Upper lobe of right lung (tissue), 1 donor: ENCODE results near the gene EPHA10. TPM values are rescaled to one million over a fixed set of nuclear protein-coding genes. Genes with fewer than 3 reads are reported as not detected.

Experiments used
- ATAC-seq: fragments of 200-7000 bp; cut with Tn5 transposase; one replicate; pipeline ENCODE4 v1.9.1; 2020; ENCODE audit warnings: mild to moderate bottlenecking, moderate library complexity
- DNase-seq: peaks from one replicate; pipeline ENCODE4 v3.0.0-alpha.2; 2020
- H3K27ac ChIP-seq: fragments of 200-600 bp; one replicate; pipeline ENCODE4 v1.8.0; 2022
- H3K27me3 ChIP-seq: fragments of 200-600 bp; one replicate; pipeline ENCODE4 v1.8.0; 2022; ENCODE audit warnings: mild to moderate bottlenecking
- H3K36me3 ChIP-seq: fragments of 200-600 bp; one replicate; pipeline ENCODE4 v1.8.0; 2022
- H3K4me1 ChIP-seq: fragments of 200-600 bp; one replicate; pipeline ENCODE4 v1.8.0; 2022
- H3K4me3 ChIP-seq: fragments of 200-600 bp; one replicate; pipeline ENCODE4 v1.8.0; 2022; ENCODE audit warnings: mild to moderate bottlenecking
- H3K9me3 ChIP-seq: fragments of 200-600 bp; one replicate; pipeline ENCODE4 v1.8.0; 2022
- intact Hi-C: fragments of 100-400 bp; cut with DNase I; formaldehyde crosslinking; loops from one replicate; pipeline ENCODE4 v1.11.0; 2022
- total RNA-seq: library from RNA; stranded (reverse); fragmentation: NEBNext Ultra II Directional; extraction: Animal tissue kit (Norgen Biotek cat#: 25700); gene quantifications from one replicate; pipeline ENCODE4 v1.2.1, GENCODE V29; 2021
- TF ChIP-seq, protein P1 (sequence below): fragments of 200-600 bp; IDR thresholded peaks from one replicate; pipeline ENCODE4 v1.8.0; 2022; ENCODE audit warnings: antibody characterized with exemption
- donor health status: DM: no; HTN: yes; CAD: no; lungs with severe emphysema.

The EPHA10 gene
- total RNA-seq, 1 donor from 2014 or later: 1.4 TPM

DNA sequence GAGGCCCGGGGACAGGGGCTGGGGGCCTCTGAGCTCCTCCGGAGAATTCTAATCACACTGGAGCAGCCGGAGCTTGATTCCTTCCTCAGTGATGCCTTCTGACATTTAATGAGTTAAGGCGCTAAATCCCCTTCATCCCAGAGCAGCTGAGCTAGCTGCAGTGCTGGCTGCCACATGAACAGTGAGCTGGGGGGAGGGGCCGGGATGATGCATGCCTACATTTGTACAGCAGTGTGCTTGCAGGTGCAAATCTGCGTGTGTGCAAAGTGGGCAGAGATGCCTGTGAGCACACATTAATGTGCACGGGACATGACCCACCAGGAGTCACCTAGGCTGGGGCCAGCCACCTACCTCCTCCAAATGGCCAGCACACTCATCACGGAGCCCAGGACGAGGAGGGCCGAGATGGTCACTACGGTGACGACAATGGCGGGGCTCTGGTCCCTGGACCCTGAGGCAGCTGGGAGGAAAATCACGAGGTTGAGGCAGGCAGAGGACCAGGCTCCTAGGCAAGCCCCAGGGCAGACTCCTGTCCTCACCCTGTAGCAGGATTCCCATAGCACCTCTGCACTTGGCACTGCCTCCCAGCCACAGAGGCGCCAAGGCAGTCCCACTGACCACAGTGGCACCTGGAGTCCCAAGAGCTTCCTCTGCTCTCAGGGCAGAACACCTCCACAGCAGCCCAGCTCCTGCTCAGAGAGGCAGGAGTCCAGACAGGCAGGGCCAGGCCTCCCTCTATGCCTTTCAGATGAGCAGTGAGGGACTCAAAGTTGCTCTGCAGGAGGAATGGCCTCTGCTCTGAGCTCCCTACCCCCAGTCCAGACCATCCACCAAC, 38.0 kb downstream of the EPHA10 start:
- intact Hi-C loops: no loop called here
- Histone ChIP-seq H3K36me3 (no peaks in the 10 kb centered on the region), H3K27me3 (no peaks in the 10 kb centered on the region), H3K4me1 (no peaks in the 10 kb centered on the region), H3K9me3 (no peaks in the 10 kb centered on the region), H3K4me3 (no peak overlapping the region), H3K27ac (no peak overlapping the region)
- DNase-seq (peak; percentile 51), ATAC-seq (no peak)
- TF ChIP-seq, protein P1, sequence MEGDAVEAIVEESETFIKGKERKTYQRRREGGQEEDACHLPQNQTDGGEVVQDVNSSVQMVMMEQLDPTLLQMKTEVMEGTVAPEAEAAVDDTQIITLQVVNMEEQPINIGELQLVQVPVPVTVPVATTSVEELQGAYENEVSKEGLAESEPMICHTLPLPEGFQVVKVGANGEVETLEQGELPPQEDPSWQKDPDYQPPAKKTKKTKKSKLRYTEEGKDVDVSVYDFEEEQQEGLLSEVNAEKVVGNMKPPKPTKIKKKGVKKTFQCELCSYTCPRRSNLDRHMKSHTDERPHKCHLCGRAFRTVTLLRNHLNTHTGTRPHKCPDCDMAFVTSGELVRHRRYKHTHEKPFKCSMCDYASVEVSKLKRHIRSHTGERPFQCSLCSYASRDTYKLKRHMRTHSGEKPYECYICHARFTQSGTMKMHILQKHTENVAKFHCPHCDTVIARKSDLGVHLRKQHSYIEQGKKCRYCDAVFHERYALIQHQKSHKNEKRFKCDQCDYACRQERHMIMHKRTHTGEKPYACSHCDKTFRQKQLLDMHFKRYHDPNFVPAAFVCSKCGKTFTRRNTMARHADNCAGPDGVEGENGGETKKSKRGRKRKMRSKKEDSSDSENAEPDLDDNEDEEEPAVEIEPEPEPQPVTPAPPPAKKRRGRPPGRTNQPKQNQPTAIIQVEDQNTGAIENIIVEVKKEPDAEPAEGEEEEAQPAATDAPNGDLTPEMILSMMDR: no peak

GRCh38 chr1:37725851-37726613, 38.9 kb downstream of the EPHA10 start:
- Histone ChIP-seq H3K4me1 (no peaks in the 10 kb centered on the region), H3K27me3 (no peaks in the 10 kb centered on the region), H3K9me3 (no peaks in the 10 kb centered on the region), H3K27ac (no peak overlapping the region), H3K36me3 (no peaks in the 10 kb centered on the region), H3K4me3 (no peak overlapping the region)
- intact Hi-C loops: no loop called here
- DNase-seq (no peak), ATAC-seq (no peak)
- TF ChIP-seq, protein P1: no peak

DNA sequence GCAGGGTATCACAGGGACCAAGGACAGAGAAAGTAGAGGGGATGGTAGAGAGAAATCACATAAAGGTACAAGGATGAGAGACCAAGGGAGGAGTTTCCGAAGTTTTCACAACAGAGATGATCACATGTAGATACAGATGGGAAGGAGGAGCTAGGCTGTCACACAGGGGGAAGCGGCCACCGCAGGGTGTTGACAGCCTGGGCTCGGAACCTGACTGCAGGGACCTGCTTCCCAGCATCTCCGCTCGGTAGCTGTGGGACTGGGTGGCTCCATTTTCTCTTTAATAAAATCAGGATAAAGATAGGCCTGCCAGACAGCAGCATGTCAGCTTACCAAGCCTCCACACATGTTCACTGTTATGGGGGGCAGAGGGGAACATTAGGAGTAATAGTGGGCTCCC, 40.3 kb downstream of the EPHA10 start:
- no peaks in the 10 kb centered on the region for H3K27me3 ChIP-seq
- H3K27ac ChIP-seq: no peak overlapping the region
- intact Hi-C loops: no loop called here

DNA sequence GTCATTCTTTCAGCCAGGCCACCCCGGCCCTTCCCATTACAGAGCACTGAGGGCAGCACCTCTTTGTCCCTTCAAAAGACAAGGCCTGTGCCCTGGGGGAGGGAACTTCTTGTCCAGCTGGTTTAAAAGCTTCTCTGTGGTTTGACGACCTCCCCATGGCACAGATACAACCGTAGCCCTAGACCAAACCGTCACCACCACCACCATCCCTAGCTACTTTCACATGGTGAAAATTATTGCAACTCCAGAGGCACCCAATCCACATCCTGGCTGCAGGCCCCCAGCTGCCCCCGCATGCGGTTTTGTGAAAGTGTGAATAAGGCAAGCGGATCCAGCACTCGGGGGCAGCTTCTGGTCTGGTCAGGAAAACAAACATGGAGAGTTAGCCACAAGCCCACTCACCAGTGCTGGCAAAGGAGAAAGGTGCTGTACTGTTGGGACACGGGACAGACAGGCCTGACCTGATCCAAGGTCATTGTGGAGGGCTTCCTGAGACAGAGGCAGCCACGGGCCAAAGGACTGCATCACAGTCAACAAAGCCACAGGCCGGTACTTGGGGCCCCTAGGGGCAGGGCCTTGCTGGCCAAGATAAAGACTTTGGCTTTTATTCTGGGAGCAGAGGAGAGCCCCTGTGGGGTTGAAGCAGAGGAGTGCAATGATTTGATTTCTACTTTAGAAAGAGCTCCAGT, 41.4 kb downstream of the EPHA10 start:
- no peak for ATAC-seq
- intact Hi-C loops: no loop called here
- no peaks in the 10 kb centered on the region for H3K27me3 ChIP-seq
- no peak overlapping the region for H3K4me3 ChIP-seq
- H3K36me3 ChIP-seq: no peaks in the 10 kb centered on the region
- no peak for DNase-seq
- no peak overlapping the region for H3K27ac ChIP-seq
- TF ChIP-seq, protein P1: no peak
- H3K4me1 ChIP-seq: no peaks in the 10 kb centered on the region
- H3K9me3 ChIP-seq: no peaks in the 10 kb centered on the region

More for the DNA sequence above, 40.3 kb downstream of the EPHA10 start:
- Histone ChIP-seq H3K4me1 (no peaks in the 10 kb centered on the region), H3K36me3 (no peaks in the 10 kb centered on the region), H3K9me3 (no peaks in the 10 kb centered on the region), H3K4me3 (no peak overlapping the region)
- TF ChIP-seq, protein P1: no peak
- ATAC-seq (no peak), DNase-seq (no peak)

GRCh38 chr1:37723072-37723389, 41.9 kb downstream of the EPHA10 start:
- H3K27me3 ChIP-seq: no peaks in the 10 kb centered on the region
- no peaks in the 10 kb centered on the region for H3K36me3 ChIP-seq
- no peak for DNase-seq
- H3K9me3 ChIP-seq: no peaks in the 10 kb centered on the region
- no peak for ATAC-seq
- H3K27ac ChIP-seq: no peak overlapping the region
- TF ChIP-seq, protein P1: no peak
- intact Hi-C loops: no loop called here
- H3K4me1 ChIP-seq: no peaks in the 10 kb centered on the region
- no peak overlapping the region for H3K4me3 ChIP-seq
